ENCODE data around the gene HLA-G. TPM values are rescaled to one million over a fixed set of nuclear protein-coding genes. Genes with fewer than 3 reads are reported as not detected.

Gene HLA-G
- total and polyA plus RNA-seq, 2 experiments from 2014 or later = 1.5 TPM; not detected in 1

GRCh38 chr6:29806387-29806786 lies 21.2 kb upstream of the HLA-G start:
- no peaks in the 10 kb centered on the region for H3K4me1 ChIP-seq (ENCODE audit: insufficient read depth)
- H3F3A ChIP-seq (ENCODE audit: insufficient read depth) = no peaks in the 10 kb centered on the region
- no peaks in the 10 kb centered on the region for H3K36me3 ChIP-seq (ENCODE audit: low read depth)
- H3K4me2 ChIP-seq (ENCODE audit: unreplicated experiment) = no peak overlapping the region
- H2AFZ ChIP-seq = no peak overlapping the region
- H4K20me1 ChIP-seq (ENCODE audit: insufficient read depth) = no peaks in the 10 kb centered on the region; the same call in 1 of the 2 replicates
- no peaks in the 10 kb centered on the region for H3K9me2 ChIP-seq (ENCODE audit: insufficient read depth)
- in situ Hi-C loops (cut with MboI) = no loop called here
- no peak overlapping the region for H3K9ac ChIP-seq
- WGBS, 2 experiments (ENCODE audit: low coverage in 1 of 2, low lambda C conversion rate in 2 of 2, missing lambda C conversion rate in 2 of 2) = 75 to 79% methylated on average over 3 of the region's 3 CpGs
- H3K27ac ChIP-seq = no peak overlapping the region
- no peaks in the 10 kb centered on the region for H3K79me2 ChIP-seq (ENCODE audit: insufficient read depth)
- no peak overlapping the region for H3K4me3 ChIP-seq
- TF ChIP-seq EZH2phosphoT487 (IDR thresholded peaks at IDR 0.05; ENCODE audit: insufficient read depth, low read depth) (no peak), EZH2 (IDR thresholded peaks at IDR 0.05; ENCODE audit: insufficient read depth, poor library complexity, severe bottlenecking) (no peak)
- H3K9me3 ChIP-seq (ENCODE audit: low read depth) = no peaks in the 10 kb centered on the region
- peaks cover 22% of the 10 kb centered on the region for H3K27me3 ChIP-seq (replicated peaks; ENCODE audit: insufficient read depth)
- no peak for DNase-seq

GRCh38 chr6:29809249-29809648 lies 18.4 kb upstream of the HLA-G start:
- in situ Hi-C loops (cut with MboI) = no loop called here
- no peaks in the 10 kb centered on the region for H3K9me3 ChIP-seq (ENCODE audit: low read depth)
- no peak overlapping the region for H3K4me3 ChIP-seq
- no peaks in the 10 kb centered on the region for H3K4me1 ChIP-seq (ENCODE audit: insufficient read depth)
- H3K9me2 ChIP-seq (ENCODE audit: insufficient read depth) = no peaks in the 10 kb centered on the region
- no peak overlapping the region for H3K27ac ChIP-seq
- no peaks in the 10 kb centered on the region; the same call in 1 of the 2 replicates for H4K20me1 ChIP-seq (ENCODE audit: insufficient read depth)
- H3K9ac ChIP-seq = no peak overlapping the region
- H3F3A ChIP-seq (ENCODE audit: insufficient read depth) = no peaks in the 10 kb centered on the region
- H2AFZ ChIP-seq = no peak overlapping the region
- peaks cover 22% of the 10 kb centered on the region for H3K27me3 ChIP-seq (replicated peaks; ENCODE audit: insufficient read depth)
- DNase-seq = no peak
- TF ChIP-seq EZH2 (IDR thresholded peaks at IDR 0.05; ENCODE audit: insufficient read depth, poor library complexity, severe bottlenecking) = no peak
- no peaks in the 10 kb centered on the region for H3K36me3 ChIP-seq (ENCODE audit: low read depth)
- H3K79me2 ChIP-seq (ENCODE audit: insufficient read depth) = no peaks in the 10 kb centered on the region
- no peak overlapping the region for H3K4me2 ChIP-seq (ENCODE audit: unreplicated experiment)

GRCh38 chr6:29810371-29810770 lies 17.3 kb upstream of the HLA-G start:
- Histone ChIP-seq H3K4me3 (no peak overlapping the region), H3K4me2 (ENCODE audit: unreplicated experiment) (no peak overlapping the region), H3K9me3 (ENCODE audit: low read depth) (no peaks in the 10 kb centered on the region), H3K9ac (no peak overlapping the region), H3K36me3 (ENCODE audit: low read depth) (no peaks in the 10 kb centered on the region), H2AFZ (no peak overlapping the region), H3F3A (ENCODE audit: insufficient read depth) (no peaks in the 10 kb centered on the region), H3K27me3 (replicated peaks; ENCODE audit: insufficient read depth) (peaks cover 22% of the 10 kb centered on the region), H4K20me1 (ENCODE audit: insufficient read depth) (no peaks in the 10 kb centered on the region; the same call in 1 of the 2 replicates), H3K79me2 (ENCODE audit: insufficient read depth) (no peaks in the 10 kb centered on the region), H3K27ac (no peak overlapping the region), H3K9me2 (ENCODE audit: insufficient read depth) (no peaks in the 10 kb centered on the region), H3K4me1 (ENCODE audit: insufficient read depth) (no peaks in the 10 kb centered on the region)
- no peak for DNase-seq
- TF ChIP-seq EZH2phosphoT487 (IDR thresholded peaks at IDR 0.05; ENCODE audit: insufficient read depth, low read depth) (no peak), EZH2 (IDR thresholded peaks at IDR 0.05; ENCODE audit: insufficient read depth, poor library complexity, severe bottlenecking) (no peak)
- in situ Hi-C loops (cut with MboI) = no loop called here
- WGBS, 2 experiments (ENCODE audit: low coverage in 1 of 2, low lambda C conversion rate in 2 of 2, missing lambda C conversion rate in 2 of 2) = 44% methylated on average over 2 of the region's 2 CpGs

GRCh38 chr6:29811377-29811776 lies 16.2 kb upstream of the HLA-G start:
- Histone ChIP-seq H3K36me3 (ENCODE audit: low read depth) (no peaks in the 10 kb centered on the region), H3K4me1 (ENCODE audit: insufficient read depth) (no peaks in the 10 kb centered on the region), H3K9me3 (ENCODE audit: low read depth) (no peaks in the 10 kb centered on the region), H3K4me2 (ENCODE audit: unreplicated experiment) (no peak overlapping the region), H2AFZ (no peak overlapping the region), H3K9me2 (ENCODE audit: insufficient read depth) (no peaks in the 10 kb centered on the region), H3K27ac (no peak overlapping the region), H3F3A (ENCODE audit: insufficient read depth) (no peaks in the 10 kb centered on the region), H3K79me2 (ENCODE audit: insufficient read depth) (no peaks in the 10 kb centered on the region), H3K27me3 (replicated peaks; ENCODE audit: insufficient read depth) (peaks cover 22% of the 10 kb centered on the region), H3K9ac (no peak overlapping the region), H3K4me3 (no peak overlapping the region), H4K20me1 (ENCODE audit: insufficient read depth) (no peaks in the 10 kb centered on the region)
- TF ChIP-seq EZH2phosphoT487 (IDR thresholded peaks at IDR 0.05; ENCODE audit: insufficient read depth, low read depth) (no peak), EZH2 (IDR thresholded peaks at IDR 0.05; ENCODE audit: insufficient read depth, poor library complexity, severe bottlenecking) (no peak)
- WGBS, 2 experiments (ENCODE audit: low coverage in 1 of 2, low lambda C conversion rate in 2 of 2, missing lambda C conversion rate in 2 of 2) = 67 to 69% methylated on average over 1 of the region's 1 CpG
- in situ Hi-C loops (cut with MboI) = no loop called here
- DNase-seq = no peak

GRCh38 chr6:29813066-29813465 lies 14.6 kb upstream of the HLA-G start:
- Histone ChIP-seq H3K9ac (no peak overlapping the region), H3F3A (ENCODE audit: insufficient read depth) (no peaks in the 10 kb centered on the region), H2AFZ (no peak overlapping the region), H4K20me1 (ENCODE audit: insufficient read depth) (no peaks in the 10 kb centered on the region), H3K36me3 (ENCODE audit: low read depth) (no peaks in the 10 kb centered on the region), H3K4me2 (ENCODE audit: unreplicated experiment) (no peak overlapping the region), H3K27ac (no peak overlapping the region), H3K79me2 (ENCODE audit: insufficient read depth) (no peaks in the 10 kb centered on the region), H3K9me2 (ENCODE audit: insufficient read depth) (no peaks in the 10 kb centered on the region), H3K4me3 (no peak overlapping the region), H3K4me1 (ENCODE audit: insufficient read depth) (no peaks in the 10 kb centered on the region), H3K9me3 (ENCODE audit: low read depth) (no peaks in the 10 kb centered on the region), H3K27me3 (replicated peaks; ENCODE audit: insufficient read depth) (peaks cover 11% of the 10 kb centered on the region)
- TF ChIP-seq EZH2phosphoT487 (IDR thresholded peaks at IDR 0.05; ENCODE audit: insufficient read depth, low read depth) (no peak), EZH2 (IDR thresholded peaks at IDR 0.05; ENCODE audit: insufficient read depth, poor library complexity, severe bottlenecking) (no peak)
- WGBS, 2 experiments (ENCODE audit: low coverage in 1 of 2, low lambda C conversion rate in 2 of 2, missing lambda C conversion rate in 2 of 2) = 0% methylated on average over 1 of the region's 1 CpG
- DNase-seq = no peak
- in situ Hi-C loops (cut with MboI) = no loop called here
